SK-N-SH (cell line): ENCODE results near the gene SDK1.

ENCODE experiments used
- EP300 ChIP-seq, 2 experiments: IDR thresholded peaks; 2 replicates each; pipeline versions ENCODE4 v1.4.0 to v1.6.1; 2012; ENCODE audit warnings: borderline replicate concordance in 1 of 2, low read depth in 1 of 2, low read length in 1 of 2
- EZH2phosphoT487 ChIP-seq: fragments of 200-600 bp; sonication (generic); IDR thresholded peaks from 2 replicates; pipeline ENCODE4 v1.6.1; 2017; ENCODE audit warnings: low read depth, mixed run types, mild to moderate bottlenecking, antibody characterized with exemption, moderate library complexity, borderline replicate concordance
- GATA2 ChIP-seq: sonication (generic); formaldehyde crosslinking; IDR thresholded peaks from 2 replicates; pipeline ENCODE4 v1.5.0; 2020; ENCODE audit warnings: mild to moderate bottlenecking, missing genetic modification reagents
- JUND ChIP-seq: IDR thresholded peaks from 2 replicates; pipeline ENCODE4 v1.4.0; 2012
- NRF1 ChIP-seq: IDR thresholded peaks from 2 replicates; pipeline ENCODE4 v1.6.1; 2012; ENCODE audit warnings: low read depth, mild to moderate bottlenecking, low read length
- POLR2AphosphoS5 ChIP-seq: IDR thresholded peaks from 2 replicates; pipeline ENCODE4 v1.6.1; 2012; ENCODE audit warnings: low read depth, low read length
- TEAD4 ChIP-seq: IDR thresholded peaks from 2 replicates; pipeline ENCODE4 v1.4.0; 2012; ENCODE audit warnings: mild to moderate bottlenecking, borderline replicate concordance; ENCODE audit not compliant: insufficient read depth
- YY1 ChIP-seq: IDR thresholded peaks from 2 replicates; pipeline ENCODE4 v1.4.0; 2012; ENCODE audit warnings: low read depth, mild to moderate bottlenecking
- TF ChIP-seq, protein P1 (sequence below): fragments of 200-600 bp; sonication (generic); IDR thresholded peaks from 2 replicates; pipeline ENCODE4 v1.6.1; 2017; ENCODE audit warnings: antibody characterized with exemption, mild to moderate bottlenecking, moderate library complexity
- TF ChIP-seq, protein P2 (sequence below): IDR thresholded peaks from 2 replicates; pipeline ENCODE4; 2012
- TF ChIP-seq, protein P3 (sequence below): IDR thresholded peaks from 2 replicates; pipeline ENCODE4 v1.4.0; 2012; ENCODE audit warnings: low read depth
- TF ChIP-seq, protein P4 (sequence below): IDR thresholded peaks from 2 replicates; pipeline ENCODE4 v1.4.0; 2012; ENCODE audit warnings: low read depth, borderline replicate concordance

DNA sequence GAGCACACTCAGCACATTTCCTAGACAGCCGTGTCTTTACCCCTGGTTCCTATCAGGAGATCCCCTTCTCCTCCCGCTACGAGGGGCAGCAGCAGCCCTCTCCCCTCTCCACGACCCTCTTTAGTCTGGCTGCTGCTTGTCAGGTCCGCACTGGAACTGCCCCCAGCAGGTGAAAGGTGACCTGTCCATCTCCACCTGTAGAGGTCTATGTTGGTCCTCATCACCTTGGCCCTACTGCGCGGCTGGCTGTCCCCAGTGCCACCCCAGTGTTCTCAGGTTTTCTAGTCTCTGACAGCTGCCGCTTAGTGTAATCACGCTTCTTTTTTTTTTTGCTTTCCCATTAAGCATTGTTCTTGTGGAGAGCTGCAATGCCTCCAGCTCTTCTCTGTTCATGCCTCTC, 545.7 kb downstream of the SDK1 start:
- TF ChIP-seq, protein P1, sequence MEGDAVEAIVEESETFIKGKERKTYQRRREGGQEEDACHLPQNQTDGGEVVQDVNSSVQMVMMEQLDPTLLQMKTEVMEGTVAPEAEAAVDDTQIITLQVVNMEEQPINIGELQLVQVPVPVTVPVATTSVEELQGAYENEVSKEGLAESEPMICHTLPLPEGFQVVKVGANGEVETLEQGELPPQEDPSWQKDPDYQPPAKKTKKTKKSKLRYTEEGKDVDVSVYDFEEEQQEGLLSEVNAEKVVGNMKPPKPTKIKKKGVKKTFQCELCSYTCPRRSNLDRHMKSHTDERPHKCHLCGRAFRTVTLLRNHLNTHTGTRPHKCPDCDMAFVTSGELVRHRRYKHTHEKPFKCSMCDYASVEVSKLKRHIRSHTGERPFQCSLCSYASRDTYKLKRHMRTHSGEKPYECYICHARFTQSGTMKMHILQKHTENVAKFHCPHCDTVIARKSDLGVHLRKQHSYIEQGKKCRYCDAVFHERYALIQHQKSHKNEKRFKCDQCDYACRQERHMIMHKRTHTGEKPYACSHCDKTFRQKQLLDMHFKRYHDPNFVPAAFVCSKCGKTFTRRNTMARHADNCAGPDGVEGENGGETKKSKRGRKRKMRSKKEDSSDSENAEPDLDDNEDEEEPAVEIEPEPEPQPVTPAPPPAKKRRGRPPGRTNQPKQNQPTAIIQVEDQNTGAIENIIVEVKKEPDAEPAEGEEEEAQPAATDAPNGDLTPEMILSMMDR, result no peak
- TF ChIP-seq EZH2phosphoT487 (no peak), YY1 (no peak), GATA2 (CRISPR knock-in tag) (no peak), JUND (no peak), POLR2AphosphoS5 (no peak), TEAD4 (no peak), EP300 (IDR thresholded peaks at IDR 0.05; ENCODE audit: borderline replicate concordance in 1 of 2, low read depth in 1 of 2, low read length in 1 of 2) (no peak), NRF1 (no peak)
- TF ChIP-seq, protein P2, sequence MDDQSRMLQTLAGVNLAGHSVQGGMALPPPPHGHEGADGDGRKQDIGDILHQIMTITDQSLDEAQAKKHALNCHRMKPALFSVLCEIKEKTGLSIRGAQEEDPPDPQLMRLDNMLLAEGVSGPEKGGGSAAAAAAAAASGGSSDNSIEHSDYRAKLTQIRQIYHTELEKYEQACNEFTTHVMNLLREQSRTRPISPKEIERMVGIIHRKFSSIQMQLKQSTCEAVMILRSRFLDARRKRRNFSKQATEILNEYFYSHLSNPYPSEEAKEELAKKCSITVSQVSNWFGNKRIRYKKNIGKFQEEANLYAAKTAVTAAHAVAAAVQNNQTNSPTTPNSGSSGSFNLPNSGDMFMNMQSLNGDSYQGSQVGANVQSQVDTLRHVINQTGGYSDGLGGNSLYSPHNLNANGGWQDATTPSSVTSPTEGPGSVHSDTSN, result no peak
- TF ChIP-seq, protein P3, sequence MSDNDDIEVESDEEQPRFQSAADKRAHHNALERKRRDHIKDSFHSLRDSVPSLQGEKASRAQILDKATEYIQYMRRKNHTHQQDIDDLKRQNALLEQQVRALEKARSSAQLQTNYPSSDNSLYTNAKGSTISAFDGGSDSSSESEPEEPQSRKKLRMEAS, result no peak
- TF ChIP-seq, protein P4, sequence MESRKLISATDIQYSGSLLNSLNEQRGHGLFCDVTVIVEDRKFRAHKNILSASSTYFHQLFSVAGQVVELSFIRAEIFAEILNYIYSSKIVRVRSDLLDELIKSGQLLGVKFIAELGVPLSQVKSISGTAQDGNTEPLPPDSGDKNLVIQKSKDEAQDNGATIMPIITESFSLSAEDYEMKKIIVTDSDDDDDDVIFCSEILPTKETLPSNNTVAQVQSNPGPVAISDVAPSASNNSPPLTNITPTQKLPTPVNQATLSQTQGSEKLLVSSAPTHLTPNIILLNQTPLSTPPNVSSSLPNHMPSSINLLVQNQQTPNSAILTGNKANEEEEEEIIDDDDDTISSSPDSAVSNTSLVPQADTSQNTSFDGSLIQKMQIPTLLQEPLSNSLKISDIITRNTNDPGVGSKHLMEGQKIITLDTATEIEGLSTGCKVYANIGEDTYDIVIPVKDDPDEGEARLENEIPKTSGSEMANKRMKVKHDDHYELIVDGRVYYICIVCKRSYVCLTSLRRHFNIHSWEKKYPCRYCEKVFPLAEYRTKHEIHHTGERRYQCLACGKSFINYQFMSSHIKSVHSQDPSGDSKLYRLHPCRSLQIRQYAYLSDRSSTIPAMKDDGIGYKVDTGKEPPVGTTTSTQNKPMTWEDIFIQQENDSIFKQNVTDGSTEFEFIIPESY, result no peak
